ENCODE results near the gene DVL1. TPM values are rescaled to one million over a fixed set of nuclear protein-coding genes. Genes with fewer than 3 reads are reported as not detected.

DVL1 gene
- total and polyA plus RNA-seq, 9 of the 15 experiments (the other 6 are each of a cell fraction or from before 2014, with no cell fraction given), result 0.62 to 135 (median 24.3) TPM

- TF ChIP-seq, protein P1, sequence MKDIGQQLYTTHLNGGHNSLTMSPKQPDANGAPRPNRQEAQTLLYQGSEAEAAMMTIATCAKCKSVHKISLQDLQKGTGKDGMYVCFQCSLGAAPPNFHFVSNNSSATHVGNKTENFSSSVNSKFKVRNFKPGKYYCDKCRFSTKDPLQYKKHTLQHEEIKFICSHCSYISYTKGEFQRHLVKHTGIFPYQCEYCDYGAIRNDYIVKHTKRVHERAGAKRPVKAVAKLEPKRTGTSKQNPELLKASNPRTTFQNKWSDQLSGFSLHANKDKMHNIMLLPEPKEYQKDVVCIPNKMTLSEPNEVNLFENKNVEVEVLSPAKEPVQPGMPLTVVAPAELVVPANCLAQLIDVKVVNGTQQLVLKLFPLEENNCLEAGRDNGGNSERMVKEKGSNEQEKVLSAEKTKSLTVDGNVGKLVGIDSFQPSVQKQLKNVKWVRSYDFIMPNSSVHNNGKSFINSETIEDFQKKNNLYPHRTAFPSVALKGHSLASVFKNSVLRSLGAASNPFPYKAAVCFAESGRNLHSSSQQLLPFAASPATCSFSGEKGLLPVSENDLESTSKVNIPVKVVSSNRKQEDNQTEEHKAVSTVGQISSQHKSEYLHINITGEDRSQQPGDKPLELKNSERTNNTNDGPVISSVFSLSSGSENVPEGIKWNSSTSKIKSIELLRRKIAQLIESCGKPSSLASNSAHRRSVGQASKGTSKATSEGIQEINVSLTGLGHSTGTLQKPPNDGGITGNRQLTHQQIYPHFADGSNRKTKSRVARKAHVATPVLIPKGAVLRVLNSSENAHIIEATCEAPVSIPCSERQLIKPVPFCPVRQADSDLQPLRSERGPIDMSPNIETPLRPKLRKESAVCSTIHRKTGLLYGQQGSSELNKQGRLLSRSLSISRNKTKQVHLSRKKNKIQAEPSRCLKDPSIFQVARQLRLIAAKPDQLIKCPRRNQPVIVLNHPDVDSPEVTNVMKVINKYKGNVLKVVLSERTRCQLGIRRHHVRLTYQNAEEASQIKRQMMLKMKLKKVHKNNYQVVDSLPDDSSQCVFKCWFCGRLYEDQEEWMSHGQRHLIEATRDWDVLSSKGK (CRISPR knock-in tag; IDR thresholded peaks at IDR 0.05), result no peak
- TF ChIP-seq, protein P2, sequence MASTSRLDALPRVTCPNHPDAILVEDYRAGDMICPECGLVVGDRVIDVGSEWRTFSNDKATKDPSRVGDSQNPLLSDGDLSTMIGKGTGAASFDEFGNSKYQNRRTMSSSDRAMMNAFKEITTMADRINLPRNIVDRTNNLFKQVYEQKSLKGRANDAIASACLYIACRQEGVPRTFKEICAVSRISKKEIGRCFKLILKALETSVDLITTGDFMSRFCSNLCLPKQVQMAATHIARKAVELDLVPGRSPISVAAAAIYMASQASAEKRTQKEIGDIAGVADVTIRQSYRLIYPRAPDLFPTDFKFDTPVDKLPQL (IDR thresholded peaks at IDR 0.05; ENCODE audit: extremely low read depth, insufficient read length), result no peak
- TF ChIP-seq ELF2 (CRISPR knock-in tag; IDR thresholded peaks at IDR 0.05), result no peak
- TF ChIP-seq, protein P3, sequence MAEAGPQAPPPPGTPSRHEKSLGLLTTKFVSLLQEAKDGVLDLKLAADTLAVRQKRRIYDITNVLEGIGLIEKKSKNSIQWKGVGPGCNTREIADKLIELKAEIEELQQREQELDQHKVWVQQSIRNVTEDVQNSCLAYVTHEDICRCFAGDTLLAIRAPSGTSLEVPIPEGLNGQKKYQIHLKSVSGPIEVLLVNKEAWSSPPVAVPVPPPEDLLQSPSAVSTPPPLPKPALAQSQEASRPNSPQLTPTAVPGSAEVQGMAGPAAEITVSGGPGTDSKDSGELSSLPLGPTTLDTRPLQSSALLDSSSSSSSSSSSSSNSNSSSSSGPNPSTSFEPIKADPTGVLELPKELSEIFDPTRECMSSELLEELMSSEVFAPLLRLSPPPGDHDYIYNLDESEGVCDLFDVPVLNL (CRISPR knock-in tag; IDR thresholded peaks at IDR 0.05; ENCODE audit: low read depth), result peak; percentile 9; the same call in 1 of the 2 replicates
- TF ChIP-seq RBM17 (IDR thresholded peaks at IDR 0.05; ENCODE audit: borderline replicate concordance, low read depth, low read length), result no peak
- TF ChIP-seq ZNF3 (CRISPR knock-in tag; IDR thresholded peaks at IDR 0.05), result no peak
- TF ChIP-seq SIN3B (IDR thresholded peaks at IDR 0.05; ENCODE audit: low read depth), result peak; percentile 6; the same call in 1 of the 2 replicates
- TF ChIP-seq ZFX (CRISPR knock-in tag; IDR thresholded peaks at IDR 0.05), result peak; percentile 96
- no peak for TF ChIP-seq KLF16 (IDR thresholded peaks at IDR 0.05)
- TF ChIP-seq ID3 (CRISPR knock-in tag; IDR thresholded peaks at IDR 0.05), result no peak
- TF ChIP-seq ID3 (tag; IDR thresholded peaks at IDR 0.05), result no peak
- no peak for TF ChIP-seq ZNF347 (CRISPR knock-in tag; IDR thresholded peaks at IDR 0.05; ENCODE audit: low read depth)
- TF ChIP-seq RBM34 (IDR thresholded peaks at IDR 0.05; ENCODE audit: borderline replicate concordance, insufficient read depth, low read length), result 0 out of 2 replicates have a peak, but pooled peaks have one; percentile 5
- TF ChIP-seq TAL1 (IDR thresholded peaks at IDR 0.05), result no peak
- TF ChIP-seq CEBPG (CRISPR knock-in tag; IDR thresholded peaks at IDR 0.05), result no peak
- TF ChIP-seq CEBPG (tag; conservative IDR thresholded peaks at IDR 0.05 in 1 of 2, IDR thresholded peaks at IDR 0.05 in 1 of 2), result no peak
- TF ChIP-seq MCM7 (IDR thresholded peaks at IDR 0.05), result no peak
- TF ChIP-seq ELF1 (tag; IDR thresholded peaks at IDR 0.05), result peak; percentile 73
- TF ChIP-seq JUN (IDR thresholded peaks at IDR 0.05; ENCODE audit: borderline replicate concordance, low read depth, low read length), result no peak
- TF ChIP-seq JUN (CRISPR knock-in tag; IDR thresholded peaks at IDR 0.05; ENCODE audit: borderline replicate concordance), result no peak
- peak; percentile 47 to 70 for TF ChIP-seq E2F6 (IDR thresholded peaks at IDR 0.05; ENCODE audit: borderline replicate concordance in 1 of 2, extremely low read depth in 1 of 2, insufficient read depth in 1 of 2, insufficient read length in 1 of 2, low read depth in 1 of 2, low read length in 1 of 2, poor library complexity in 1 of 2, severe bottlenecking in 1 of 2)
Measured at GRCh38 chr1:1324524-1325287, 24.5 kb downstream of the DVL1 start, which contains the start of the genes CPTP and INTS11 (continued).
